ENCODE data around the gene INSIG2. TPM values are rescaled to one million over a fixed set of nuclear protein-coding genes. Genes with fewer than 3 reads are reported as not detected.
A peak's percentile ranks its signal among the peaks of the same experiment; 100 is the strongest.

The INSIG2 gene
- total RNA-seq, 3 donors from 2014 or later (not counting 1 experiment from before 2014, with no cell fraction given), result 9.5 to 20.5 (median 13.9) TPM

- H3K9me3 Mint-ChIP-seq, result no peaks in the 10 kb centered on the region
Observed at GRCh38 chr2:118053681-118054080, 34.6 kb upstream of the INSIG2 start.

GRCh38 chr2:118054213-118055008 is 33.9 kb upstream of the INSIG2 start:
- Mint-ChIP-seq H3K36me3 (no peaks in the 10 kb centered on the region), H3K9me3 (no peaks in the 10 kb centered on the region), H3K27me3 (ENCODE audit: low read depth in 2 of 2) (peaks cover 12 to 52% of the 10 kb centered on the region in 2 donors), H3K4me3 (no peak overlapping the region), H3K4me1 (peaks cover 0 to 5% of the 10 kb centered on the region in 2 donors), H3K27ac (no peak overlapping the region)
- intact Hi-C loops (cut with micrococcal nuclease), result no loop called here
- H3K27me3 ChIP-seq (ENCODE audit: control insufficient read depth, insufficient read depth, low read length), result no peaks in the 10 kb centered on the region
- no peak for TF ChIP-seq CTCF (IDR thresholded peaks at IDR 0.05)
- no peaks in the 10 kb centered on the region for H3K36me3 ChIP-seq (ENCODE audit: control insufficient read depth, insufficient read depth, low read length)
- no peaks in the 10 kb centered on the region for H3K9me3 ChIP-seq (ENCODE audit: control insufficient read depth, insufficient read depth, low read length)
- H3K4me3 ChIP-seq (ENCODE audit: low read length), result no peak overlapping the region
- 84% methylated on average over 2 of the region's 3 CpGs for WGBS (ENCODE audit: insufficient coverage)
- peaks cover 13% of the 10 kb centered on the region for H3K4me1 ChIP-seq (ENCODE audit: control insufficient read depth, insufficient read depth, low read length)
- DNase-seq (no peak), ATAC-seq (no peak)
- H3K27ac ChIP-seq (ENCODE audit: low read length), result no peak overlapping the region

More at GRCh38 chr2:118053681-118054080, 34.6 kb upstream of the INSIG2 start:
- H3K9me3 ChIP-seq (ENCODE audit: control insufficient read depth, insufficient read depth, low read length), result no peaks in the 10 kb centered on the region
- H3K27me3 Mint-ChIP-seq (ENCODE audit: low read depth in 2 of 2), result peaks cover 15 to 53% of the 10 kb centered on the region in 2 donors
- H3K27ac ChIP-seq (ENCODE audit: low read length), result no peak overlapping the region
- peaks cover 0 to 5% of the 10 kb centered on the region in 2 donors for H3K4me1 Mint-ChIP-seq
- TF ChIP-seq CTCF (IDR thresholded peaks at IDR 0.05), result no peak
- no peak overlapping the region for H3K4me3 Mint-ChIP-seq
- H3K4me1 ChIP-seq (ENCODE audit: control insufficient read depth, insufficient read depth, low read length), result peaks cover 13% of the 10 kb centered on the region
- H3K36me3 ChIP-seq (ENCODE audit: control insufficient read depth, insufficient read depth, low read length), result no peaks in the 10 kb centered on the region
- no peak overlapping the region for H3K4me3 ChIP-seq (ENCODE audit: low read length)
- 96% methylated on average over 7 of the region's 7 CpGs for WGBS (ENCODE audit: insufficient coverage)
- H3K36me3 Mint-ChIP-seq, result no peaks in the 10 kb centered on the region
- H3K27ac Mint-ChIP-seq, result no peak overlapping the region
- no peak for ATAC-seq
- intact Hi-C loops (cut with micrococcal nuclease), result no loop called here
- peaks cover under 1% of the 10 kb centered on the region for H3K27me3 ChIP-seq (ENCODE audit: control insufficient read depth, insufficient read depth, low read length)
- DNase-seq, result no peak

DNA sequence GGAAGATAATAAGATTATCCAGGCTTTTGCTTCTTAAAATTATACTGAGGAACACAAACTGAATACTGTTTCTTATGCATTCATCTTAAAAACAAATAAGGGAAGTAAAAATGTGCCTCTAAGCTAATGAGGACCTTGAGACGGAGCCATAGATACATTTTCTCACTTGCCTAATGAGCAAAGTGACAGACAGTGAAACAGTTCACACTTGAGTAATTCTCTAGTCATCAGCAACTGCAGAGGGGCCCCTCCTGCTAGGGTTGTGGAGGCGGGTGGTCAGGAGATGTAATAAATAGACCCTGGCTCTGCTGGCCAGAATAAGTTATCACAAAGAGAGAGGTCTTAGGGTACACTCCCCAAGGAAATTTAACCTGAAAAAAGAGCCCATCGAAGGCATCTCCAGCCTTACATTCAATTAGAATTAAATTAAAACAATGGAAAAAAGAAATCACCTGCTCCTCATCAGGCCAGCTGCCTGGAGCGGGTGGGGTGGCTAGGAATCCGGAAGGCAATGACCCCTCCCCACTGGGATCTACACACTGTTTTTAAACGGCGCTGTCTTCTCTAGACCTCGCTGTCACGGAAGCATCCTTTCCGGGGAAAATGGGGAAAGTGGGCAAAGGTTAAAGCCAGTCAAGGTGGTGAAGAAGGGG is 32.6 kb upstream of the INSIG2 start:
- no peaks in the 10 kb centered on the region for H3K36me3 ChIP-seq (ENCODE audit: control insufficient read depth, insufficient read depth, low read length)
- Mint-ChIP-seq H3K9me3 (no peaks in the 10 kb centered on the region), H3K27ac (no peak overlapping the region), H3K27me3 (ENCODE audit: low read depth in 2 of 2) (peaks cover 13 to 50% of the 10 kb centered on the region in 2 donors), H3K36me3 (no peaks in the 10 kb centered on the region), H3K4me3 (no peak overlapping the region), H3K4me1 (peaks cover 0 to 6% of the 10 kb centered on the region in 2 donors)
- DNase-seq (no peak), ATAC-seq (no peak)
- no peak for TF ChIP-seq CTCF (IDR thresholded peaks at IDR 0.05)
- 66% methylated on average over 10 of the region's 10 CpGs for WGBS (ENCODE audit: insufficient coverage)
- no peaks in the 10 kb centered on the region for H3K9me3 ChIP-seq (ENCODE audit: control insufficient read depth, insufficient read depth, low read length)
- no peak overlapping the region for H3K4me3 ChIP-seq (ENCODE audit: low read length)
- intact Hi-C loops (cut with micrococcal nuclease), result no loop called here
- peaks cover 10% of the 10 kb centered on the region for H3K4me1 ChIP-seq (ENCODE audit: control insufficient read depth, insufficient read depth, low read length)
- H3K27ac ChIP-seq (ENCODE audit: low read length), result peak overlapping the region; percentile 66
- H3K27me3 ChIP-seq (ENCODE audit: control insufficient read depth, insufficient read depth, low read length), result no peaks in the 10 kb centered on the region
